Lung (tissue), 12 donors: ENCODE data around the gene BIVM. TPM values are rescaled to one million over a fixed set of nuclear protein-coding genes. Genes with fewer than 3 reads are reported as not detected.

ENCODE experiments used
- ATAC-seq: fragments of 200-7000 bp; cut with Tn5 transposase; one replicate; pipeline ENCODE4 v1.9.1; 2020; ENCODE audit warnings: moderate number of reproducible peaks; ENCODE audit not compliant: insufficient read depth, low FRiP score
- DNase-seq, 3 donors: peaks; one replicate each; pipeline ENCODE4 v3.0.0-alpha.2; 2013 to 2017
- H3K27ac ChIP-seq, 2 donors: one replicate each; pipeline ENCODE4 v1.5.1; 2013; ENCODE audit warnings: mild to moderate bottlenecking in 2 of 2, moderate library complexity in 2 of 2, control low read depth in 1 of 2, inconsistent platforms in 1 of 2, low read depth in 1 of 2, low read length in 1 of 2
- H3K27me3 ChIP-seq, 3 donors: one replicate each; pipeline ENCODE4 v1.5.1; 2013; ENCODE audit warnings: low read length in 2 of 3; ENCODE audit not compliant: control insufficient read depth in 3 of 3, insufficient read depth in 3 of 3
- H3K36me3 ChIP-seq, 4 donors: one replicate each; pipeline ENCODE4 v1.5.1; 2013; ENCODE audit warnings: low read length in 4 of 4, mild to moderate bottlenecking in 1 of 4, moderate library complexity in 1 of 4; ENCODE audit not compliant: control insufficient read depth in 4 of 4, insufficient read depth in 4 of 4
- H3K4me1 ChIP-seq, 5 donors: one replicate each; pipeline ENCODE4 v1.5.1; 2013; ENCODE audit warnings: low read length in 5 of 5, mild to moderate bottlenecking in 2 of 5, moderate library complexity in 1 of 5; ENCODE audit not compliant: control insufficient read depth in 5 of 5, insufficient read depth in 5 of 5
- H3K4me3 ChIP-seq: one replicate; pipeline ENCODE4 v1.5.1; 2013; ENCODE audit warnings: mild to moderate bottlenecking, control low read depth, moderate library complexity
- H3K9ac ChIP-seq, 2 donors: one replicate each; pipeline ENCODE4 v1.5.1; 2013; ENCODE audit warnings: low read length in 2 of 2, control low read depth in 1 of 2; ENCODE audit not compliant: insufficient read depth in 1 of 2
- H3K9me3 ChIP-seq, 4 donors: one replicate each; pipeline ENCODE4 v1.5.1; 2013; ENCODE audit warnings: low read length in 3 of 4, mild to moderate bottlenecking in 1 of 4, moderate library complexity in 1 of 4; ENCODE audit not compliant: control insufficient read depth in 4 of 4, insufficient read depth in 3 of 4
- WGBS, 2 donors: extraction: QIAGEN DNeasy Blood & Tissue Kit; methylation state at CpG; one replicate each; pipeline ENCODE4 v1.1.7; 2013; 5-methylcytosine and 5-hydroxymethylcytosine counted together
- polyA plus RNA-seq, 2 donors: library from polyadenylated mRNA; stranded (reverse); fragments of 200-250 nt; gene quantifications; one replicate each; pipeline ENCODE4 v1.2.1, GENCODE V29; 2013
- total RNA-seq, 2 donors: library from RNA; depleted of rRNA in 1 of 2; stranded (reverse); fragments of >200 nt in 1 of 2; gene quantifications; one replicate each; pipeline ENCODE4 v1.2.1, GENCODE V29; 2014 to 2021
- TF ChIP-seq, protein P1 (sequence below): IDR thresholded peaks from 2 replicates; pipeline ENCODE4 v1.5.1; 2012; ENCODE audit warnings: mild to moderate bottlenecking; ENCODE audit errors: control extremely low read depth, extremely low read depth
- donor health status: control.
- donor health status: control.
- donor health status: Bipolar disorder and iron deficiency.
- donor health status: healthy.
- donor health status: DM: yes; HTN: yes; CAD: no.

The BIVM gene
- total and polyA plus RNA-seq, 4 donors: 5.5 to 38.4 (median 13.1) TPM

- Histone ChIP-seq H3K4me3 (no peak overlapping the region), H3K4me1 (no peaks in the 10 kb centered on the region), H3K9me3 (no peaks in the 10 kb centered on the region), H3K9ac (no peak overlapping the region), H3K36me3 (peaks cover 7 to 23% (median 16%) of the 10 kb centered on the region in 4 donors), H3K27ac (no peak overlapping the region), H3K27me3 (no peaks in the 10 kb centered on the region)
- no peak for DNase-seq
- ATAC-seq: no peak
- TF ChIP-seq, protein P1, sequence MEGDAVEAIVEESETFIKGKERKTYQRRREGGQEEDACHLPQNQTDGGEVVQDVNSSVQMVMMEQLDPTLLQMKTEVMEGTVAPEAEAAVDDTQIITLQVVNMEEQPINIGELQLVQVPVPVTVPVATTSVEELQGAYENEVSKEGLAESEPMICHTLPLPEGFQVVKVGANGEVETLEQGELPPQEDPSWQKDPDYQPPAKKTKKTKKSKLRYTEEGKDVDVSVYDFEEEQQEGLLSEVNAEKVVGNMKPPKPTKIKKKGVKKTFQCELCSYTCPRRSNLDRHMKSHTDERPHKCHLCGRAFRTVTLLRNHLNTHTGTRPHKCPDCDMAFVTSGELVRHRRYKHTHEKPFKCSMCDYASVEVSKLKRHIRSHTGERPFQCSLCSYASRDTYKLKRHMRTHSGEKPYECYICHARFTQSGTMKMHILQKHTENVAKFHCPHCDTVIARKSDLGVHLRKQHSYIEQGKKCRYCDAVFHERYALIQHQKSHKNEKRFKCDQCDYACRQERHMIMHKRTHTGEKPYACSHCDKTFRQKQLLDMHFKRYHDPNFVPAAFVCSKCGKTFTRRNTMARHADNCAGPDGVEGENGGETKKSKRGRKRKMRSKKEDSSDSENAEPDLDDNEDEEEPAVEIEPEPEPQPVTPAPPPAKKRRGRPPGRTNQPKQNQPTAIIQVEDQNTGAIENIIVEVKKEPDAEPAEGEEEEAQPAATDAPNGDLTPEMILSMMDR: no peak
- WGBS, 2 donors: 92 to 95% methylated on average over 5 of the region's 5 CpGs
Measured at GRCh38 chr13:102839462-102839861, 40.5 kb downstream of the BIVM start.

- H3K9ac ChIP-seq: peak overlapping the region; percentile 56 to 99
- peaks cover 0 to 13% (median 6%) of the 10 kb centered on the region in 5 donors for H3K4me1 ChIP-seq
- TF ChIP-seq, protein P1: no peak
Measured at GRCh38 chr13:102845289-102845629, 46.3 kb downstream of the BIVM start.

DNA sequence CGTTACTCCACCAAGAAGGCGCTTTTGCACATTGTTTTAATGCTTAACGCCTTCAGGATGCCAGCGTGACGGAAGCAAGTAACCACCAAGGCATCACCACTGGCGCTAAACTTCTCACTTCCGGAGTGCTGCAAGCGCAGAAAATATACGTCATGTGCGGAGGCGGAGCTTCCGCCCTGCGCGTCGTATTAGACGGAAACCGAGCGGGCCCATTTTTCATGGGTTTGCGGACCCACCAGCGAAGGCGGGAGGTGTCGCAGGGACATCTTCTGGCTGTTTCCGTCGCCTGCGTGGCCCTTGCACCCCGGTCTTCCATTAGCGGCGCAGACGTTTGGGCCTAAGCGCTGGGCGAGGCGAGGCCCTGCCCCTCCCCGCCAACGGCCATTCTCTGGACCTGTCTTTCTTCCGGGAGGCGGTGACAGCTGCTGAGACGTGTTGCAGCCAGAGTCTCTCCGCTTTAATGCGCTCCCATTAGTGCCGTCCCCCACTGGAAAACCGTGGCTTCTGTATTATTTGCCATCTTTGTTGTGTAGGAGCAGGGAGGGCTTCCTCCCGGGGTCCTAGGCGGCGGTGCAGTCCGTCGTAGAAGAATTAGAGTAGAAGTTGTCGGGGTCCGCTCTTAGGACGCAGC is 46.8 kb downstream of the BIVM start, which contains the start of gene ERCC5:
Gene ERCC5 (plus strand): TSS at position 403 of the 631 bp plus-strand sequence. CDS start 235 bp downstream, outside the sequence.
- Histone ChIP-seq H3K4me3 (peak within 1 kb of the TSS; percentile 68), H3K4me1 (peaks cover 0 to 13% (median 6%) of the 10 kb centered on the region in 5 donors), H3K27me3 (no peaks in the 10 kb centered on the region), H3K27ac (peak within 1 kb of the TSS; percentile 92 to 98), H3K9me3 (no peaks in the 10 kb centered on the region), H3K9ac (peak within 1 kb of the TSS; percentile 76 to 99), H3K36me3 (peaks cover 0 to 5% (median under 1%) of the 10 kb centered on the region in 4 donors)
- peak; percentile 97 to 99 (median 98) for DNase-seq
- peak; percentile 92 for ATAC-seq
- WGBS, 2 donors: 0 to 1% methylated on average over 49 of the region's 49 CpGs
- TF ChIP-seq, protein P1: no peak

More at GRCh38 chr13:102845289-102845629, 46.3 kb downstream of the BIVM start:
- H3K36me3 ChIP-seq: peaks cover 0 to 5% (median under 1%) of the 10 kb centered on the region in 4 donors
- peak overlapping the region; percentile 66 for H3K4me3 ChIP-seq
- 1 to 2% methylated on average over 13 of the region's 13 CpGs for WGBS, 2 donors
- H3K27me3 ChIP-seq: no peaks in the 10 kb centered on the region
- peak overlapping the region; percentile 92 to 98 for H3K27ac ChIP-seq
- no peaks in the 10 kb centered on the region for H3K9me3 ChIP-seq
- ATAC-seq (peak; percentile 4), DNase-seq (no peak)
